ENCODE measurements around the gene SHCBP1.

DNA sequence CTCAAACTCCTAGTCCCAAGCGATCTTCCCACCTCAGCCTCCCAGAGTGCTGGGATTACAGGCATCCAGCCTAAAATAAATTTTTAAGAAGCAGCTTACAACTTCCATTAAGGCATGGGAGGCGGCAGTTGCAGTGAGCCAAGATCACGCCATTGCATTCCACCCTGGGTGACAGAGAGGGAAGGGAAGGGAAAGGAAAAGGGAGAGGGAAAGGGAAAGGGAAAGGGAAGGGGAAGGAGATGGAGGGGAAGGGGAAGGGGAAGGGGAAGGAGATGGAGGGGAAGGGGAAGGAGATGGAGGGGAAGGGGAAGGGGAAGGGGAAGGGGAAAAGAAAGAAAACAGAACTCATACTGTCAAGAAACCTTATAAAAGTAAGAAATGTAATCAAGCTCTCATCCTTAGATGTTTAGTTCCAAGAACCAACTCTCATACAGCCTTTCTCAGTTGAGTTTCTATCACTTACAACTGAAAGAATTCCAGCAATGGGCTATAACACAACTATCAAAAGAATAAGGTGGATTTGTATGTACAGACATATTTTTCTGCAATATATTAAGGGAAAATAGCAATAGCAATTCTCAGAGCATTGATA lies 43.1 kb downstream of the SHCBP1 start:
- TF ChIP-seq EZH2 (IDR thresholded peaks at IDR 0.05) (no peak), POLR2AphosphoS5 (IDR thresholded peaks at IDR 0.05; ENCODE audit: borderline replicate concordance, low read depth, low read length) (no peak)
